SHP77 (cell line): ENCODE results near the gene LDB2.

Experiments
- DNase-seq, 2 experiments: peaks; one replicate each; lab custom pipeline; 2025; lab: John Stamatoyannopoulos, UW

Gene LDB2

GRCh38 chr4:16721613-16722291 is 176.7 kb downstream of the LDB2 start:
- DNase-seq = no peak

- no peak for DNase-seq
These were observed 177.7 kb downstream of the LDB2 start for GRCh38 chr4:16720761-16721160.

GRCh38 chr4:16717266-16717970 is 181.0 kb downstream of the LDB2 start:
- DNase-seq = no peak

GRCh38 chr4:16715482-16715881 is 183.0 kb downstream of the LDB2 start:
- no peak for DNase-seq

- no peak for DNase-seq
These were observed 184.3 kb downstream of the LDB2 start for GRCh38 chr4:16714191-16714590.

GRCh38 chr4:16713696-16714095 is 184.7 kb downstream of the LDB2 start:
- DNase-seq = no peak

GRCh38 chr4:16713271-16713670 is 185.2 kb downstream of the LDB2 start:
- DNase-seq = no peak

GRCh38 chr4:16710198-16710597 is 188.2 kb downstream of the LDB2 start:
- DNase-seq = no peak

- DNase-seq = no peak
These were observed 190.6 kb downstream of the LDB2 start for GRCh38 chr4:16707874-16708273.

- DNase-seq = no peak
These were observed 192.2 kb downstream of the LDB2 start for GRCh38 chr4:16706251-16706650.

GRCh38 chr4:16705341-16705740 is 193.1 kb downstream of the LDB2 start:
- no peak for DNase-seq

GRCh38 chr4:16704489-16704888 is 194.0 kb downstream of the LDB2 start:
- DNase-seq = no peak

- DNase-seq = no peak
These were observed 202.5 kb downstream of the LDB2 start for GRCh38 chr4:16695896-16696295.

GRCh38 chr4:16694884-16695276 is 203.6 kb downstream of the LDB2 start:
- DNase-seq = no peak

GRCh38 chr4:16694173-16694883 is 204.1 kb downstream of the LDB2 start:
- no peak for DNase-seq

- DNase-seq = no peak
These were observed 204.8 kb downstream of the LDB2 start for GRCh38 chr4:16693641-16694040.

- no peak for DNase-seq
These were observed 205.4 kb downstream of the LDB2 start for GRCh38 chr4:16692961-16693506.

- DNase-seq = no peak
These were observed 205.9 kb downstream of the LDB2 start for GRCh38 chr4:16692524-16692923.

- DNase-seq = no peak
These were observed 206.4 kb downstream of the LDB2 start for GRCh38 chr4:16692046-16692445.

GRCh38 chr4:16691450-16691849 is 207.0 kb downstream of the LDB2 start:
- no peak for DNase-seq

- no peak for DNase-seq
These were observed 210.6 kb downstream of the LDB2 start for GRCh38 chr4:16687845-16688244.

GRCh38 chr4:16687011-16687410 is 211.4 kb downstream of the LDB2 start:
- DNase-seq = no peak

- DNase-seq = no peak
These were observed 212.2 kb downstream of the LDB2 start for GRCh38 chr4:16686195-16686594.
